Heart left ventricle (tissue), 16 donors: ENCODE measurements around the gene CAMK2D. TPM values are rescaled to one million over a fixed set of nuclear protein-coding genes. Genes with fewer than 3 reads are reported as not detected.

Experiments
- ATAC-seq, 4 donors: fragments of 200-7000 bp; cut with Tn5 transposase; one replicate each; pipeline ENCODE4 v1.9.1; 2020 to 2022; ENCODE audit warnings: moderate library complexity in 4 of 4, mild to moderate bottlenecking in 3 of 4, moderate number of reproducible peaks in 1 of 4
- DNase-seq, 5 donors: peaks; one replicate each; pipeline ENCODE4 v3.0.0-alpha.2; 2020
- H3K27ac ChIP-seq, 12 donors: fragments of 200-600 bp; sonication (generic) in 4 of 12; one replicate each; pipeline versions ENCODE4 v1.5.0 to v1.8.0; 2016 to 2022; ENCODE audit warnings: mild to moderate bottlenecking in 2 of 12
- H3K27me3 ChIP-seq, 9 donors: fragments of 200-600 bp; sonication (generic) in 2 of 9; one replicate each; pipeline versions ENCODE4 v1.5.1 to v1.8.0; 2016 to 2022; ENCODE audit warnings: mild to moderate bottlenecking in 3 of 9
- H3K36me3 ChIP-seq, 9 donors: fragments of 200-600 bp; sonication (generic) in 2 of 9; one replicate each; pipeline versions ENCODE4 v1.5.0 to v1.8.0; 2018 to 2022; ENCODE audit warnings: mild to moderate bottlenecking in 2 of 9
- H3K4me1 ChIP-seq, 12 donors: fragments of 200-600 bp; sonication (generic) in 4 of 12; one replicate each; pipeline versions ENCODE4 v1.5.0 to v1.8.0; 2016 to 2022; ENCODE audit warnings: mild to moderate bottlenecking in 3 of 12
- H3K4me3 ChIP-seq, 12 donors: fragments of 200-600 bp; sonication (generic) in 4 of 12; one replicate each; pipeline versions ENCODE4 v1.5.0 to v1.8.0; 2017 to 2022; ENCODE audit warnings: mild to moderate bottlenecking in 9 of 12, moderate library complexity in 4 of 12
- H3K9me3 ChIP-seq, 12 donors: fragments of 200-600 bp; sonication (generic) in 4 of 12; one replicate each; pipeline versions ENCODE4 v1.5.0 to v1.8.0; 2016 to 2022; ENCODE audit warnings: mild to moderate bottlenecking in 1 of 12
- POLR2A ChIP-seq, 2 donors: fragments of 450-650 bp; IDR thresholded peaks; one replicate each; pipeline ENCODE4 v1.6.1; 2017; ENCODE audit warnings: antibody characterized with exemption in 2 of 2, mild to moderate bottlenecking in 2 of 2, moderate library complexity in 2 of 2
- WGBS, 4 donors: extraction: QIAGEN DNeasy Blood & Tissue Kit in 2 of 4; methylation state at CpG; one replicate each; pipeline versions ENCODE4 v1.1.5 to v1.1.7; 2013 to 2018; 5-methylcytosine and 5-hydroxymethylcytosine counted together
- intact Hi-C, 10 donors: fragments of 100-400 bp; cut with DNase I; formaldehyde crosslinking; loops; one replicate each; pipeline versions ENCODE4 v1.11.1 to v1.14.2; 2022
- polyA plus RNA-seq, 2 donors: library from polyadenylated mRNA; stranded (reverse); fragments of 200-250 nt; gene quantifications; one replicate each; pipeline ENCODE4 v1.2.3, GENCODE V29; 2013
- total RNA-seq, 9 donors: library from RNA; depleted of rRNA in 2 of 9; stranded (reverse); fragments of >200 nt in 2 of 9; fragmentation: NEBNext Ultra II Directional in 3 of 9; extraction: Animal tissue kit (Norgen Biotek cat#: 25700) in 3 of 9; gene quantifications; one replicate each; pipeline versions ENCODE4 v1.1.0 to v1.2.4, GENCODE V29; 2016 to 2023
- TF ChIP-seq, protein P1 (sequence below), 12 donors: fragments of 200-600 bp; sonication (generic) in 4 of 12; IDR thresholded peaks; one replicate each; pipeline versions ENCODE4 v1.5.0 to v1.8.0; 2018 to 2022; ENCODE audit warnings: antibody characterized with exemption in 12 of 12, mild to moderate bottlenecking in 5 of 12
- donor health status: ischemic (EF 13 %, LVEDD 7.1; RV severe dilation, severe dysfunction).
- donor health status: healthy with polysubstance abuse.
- donor health status: DM: no; HTN: yes; CAD: no.
- donor health status: DM: no; HTN: no; CAD: no.
- donor health status: ischemic (EF 25% LVEDD 6.9; RV normal size, moderate dysfunction).
- donor health status: ischemic (EF 25% LVEDD 5.7; RV mildly dilated, moderate dysfunction).
- donor health status: healthy.
- donor health status: DM: yes; HTN: yes; CAD: no.
- donor health status: ischemic (EF 35%, LVEDD 5.7; RV mildly dilated, moderate dysfunction).
- donor health status: nonischemic (EF 11% LVEDD 7.7; RV severe dilation, severe dysfunction).
- donor health status: DM: yes; HTN: yes; CAD: no.
- donor health status: PGD.
- donor health status: ischemic (EF 29% LVEDD 5.4; RV normal size, mild dysfunction).
- donor health status: nonischemic (EF 23%, LVEDD 6.1; RV moderate dilation, normal function).

Gene CAMK2D
- total and polyA plus RNA-seq, 11 donors: 40.9 to 294 (median 215) TPM

DNA sequence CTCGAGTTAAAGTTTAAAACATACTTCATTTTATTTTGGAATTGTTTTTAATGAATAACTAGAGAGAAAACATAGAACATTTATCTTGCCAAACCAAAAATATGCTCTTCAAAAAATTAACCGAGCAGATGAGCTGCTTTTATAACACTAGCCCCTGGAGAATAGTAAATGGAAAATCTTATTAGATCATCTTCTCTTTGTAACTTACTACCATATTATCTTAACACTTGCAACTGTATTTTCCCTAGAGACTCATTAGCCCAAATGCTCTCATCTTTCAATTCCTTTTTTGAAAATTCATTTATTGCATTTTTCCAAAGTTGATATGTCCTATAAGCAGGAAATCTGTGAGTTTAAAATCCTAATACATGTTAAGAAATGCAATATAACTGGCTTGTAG, 143.3 kb downstream of the CAMK2D start:
- peak in 1 of 4 donors; percentile 34 for ATAC-seq
- WGBS, 4 donors: 27 to 46% (median 34%) methylated on average over 2 of the region's 2 CpGs
- intact Hi-C loops: loop anchor here in 1 of 10 donors (10.0 kb wide), 1 partner anchor 73 kb away; no protein-coding TSS in a partner anchor
- H3K4me1 ChIP-seq: peaks cover 0 to 67% (median 26%) of the 10 kb centered on the region in 12 donors
- TF ChIP-seq POLR2A (IDR thresholded peaks at IDR 0.05): no peak
- TF ChIP-seq, protein P1, sequence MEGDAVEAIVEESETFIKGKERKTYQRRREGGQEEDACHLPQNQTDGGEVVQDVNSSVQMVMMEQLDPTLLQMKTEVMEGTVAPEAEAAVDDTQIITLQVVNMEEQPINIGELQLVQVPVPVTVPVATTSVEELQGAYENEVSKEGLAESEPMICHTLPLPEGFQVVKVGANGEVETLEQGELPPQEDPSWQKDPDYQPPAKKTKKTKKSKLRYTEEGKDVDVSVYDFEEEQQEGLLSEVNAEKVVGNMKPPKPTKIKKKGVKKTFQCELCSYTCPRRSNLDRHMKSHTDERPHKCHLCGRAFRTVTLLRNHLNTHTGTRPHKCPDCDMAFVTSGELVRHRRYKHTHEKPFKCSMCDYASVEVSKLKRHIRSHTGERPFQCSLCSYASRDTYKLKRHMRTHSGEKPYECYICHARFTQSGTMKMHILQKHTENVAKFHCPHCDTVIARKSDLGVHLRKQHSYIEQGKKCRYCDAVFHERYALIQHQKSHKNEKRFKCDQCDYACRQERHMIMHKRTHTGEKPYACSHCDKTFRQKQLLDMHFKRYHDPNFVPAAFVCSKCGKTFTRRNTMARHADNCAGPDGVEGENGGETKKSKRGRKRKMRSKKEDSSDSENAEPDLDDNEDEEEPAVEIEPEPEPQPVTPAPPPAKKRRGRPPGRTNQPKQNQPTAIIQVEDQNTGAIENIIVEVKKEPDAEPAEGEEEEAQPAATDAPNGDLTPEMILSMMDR (IDR thresholded peaks at IDR 0.05): no peak
- H3K27ac ChIP-seq: peak overlapping the region in 8 of 12 donors; percentile 29 to 68 (median 55)
- no peaks in the 10 kb centered on the region for H3K27me3 ChIP-seq
- H3K4me3 ChIP-seq: no peak overlapping the region
- H3K36me3 ChIP-seq: no peaks in the 10 kb centered on the region
- no peak for DNase-seq
- no peaks in the 10 kb centered on the region for H3K9me3 ChIP-seq

DNA sequence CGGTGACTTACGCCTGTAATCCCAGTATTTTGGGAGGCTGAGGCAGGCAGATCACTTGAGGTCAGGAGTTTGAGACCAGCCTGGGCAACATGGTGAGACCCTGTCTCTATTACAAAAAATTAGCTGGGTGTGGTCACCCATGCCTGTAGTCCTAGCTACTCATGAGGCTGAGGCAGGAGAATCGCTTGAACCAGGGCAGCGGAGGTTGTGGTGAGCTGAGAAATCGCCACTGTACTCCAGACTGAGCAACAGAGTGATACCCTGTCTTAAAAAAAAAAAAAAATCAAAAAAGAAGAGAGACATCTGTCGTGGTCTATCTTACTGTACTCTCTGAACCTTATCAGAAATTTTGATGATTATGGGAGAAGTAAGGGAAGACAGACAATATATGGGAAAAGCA, 144.3 kb downstream of the CAMK2D start:
- Histone ChIP-seq H3K36me3 (no peaks in the 10 kb centered on the region), H3K27me3 (no peaks in the 10 kb centered on the region), H3K4me3 (no peak overlapping the region), H3K4me1 (peaks cover 0 to 77% (median 26%) of the 10 kb centered on the region in 12 donors), H3K27ac (peak overlapping the region in 9 of 12 donors; percentile 7 to 68 (median 47)), H3K9me3 (no peaks in the 10 kb centered on the region)
- intact Hi-C loops: loop anchor here in 1 of 10 donors (10.0 kb wide), 1 partner anchor 72 kb away; no protein-coding TSS in a partner anchor
- ATAC-seq (no peak), DNase-seq (no peak)
- TF ChIP-seq, protein P1 (IDR thresholded peaks at IDR 0.05): no peak
- no peak for TF ChIP-seq POLR2A (IDR thresholded peaks at IDR 0.05)
- WGBS, 4 donors: 93 to 96% (median 95%) methylated on average over 6 of the region's 6 CpGs

DNA sequence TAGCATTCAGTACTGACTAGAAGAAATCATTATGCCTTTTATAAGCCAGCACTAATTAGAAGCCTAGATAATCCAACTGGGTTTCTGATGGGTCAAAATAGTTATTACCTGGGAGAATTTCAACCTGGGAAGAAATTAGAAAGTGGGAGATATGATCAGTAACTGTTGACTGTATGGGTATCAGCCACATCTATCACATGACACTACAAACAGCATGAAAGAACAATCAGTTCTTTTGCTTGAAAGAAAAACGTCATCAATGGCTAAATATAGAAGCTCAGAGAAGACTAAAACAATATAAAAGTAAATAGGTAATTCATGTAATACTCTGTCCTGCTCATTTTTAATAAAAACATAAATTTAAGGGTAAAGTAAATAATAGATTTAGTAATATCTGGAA, 145.1 kb downstream of the CAMK2D start:
- no peaks in the 10 kb centered on the region for H3K27me3 ChIP-seq
- H3K4me1 ChIP-seq: peaks cover 0 to 84% (median 27%) of the 10 kb centered on the region in 12 donors
- H3K27ac ChIP-seq: peak overlapping the region in 10 of 12 donors; percentile 6 to 68 (median 44)
- ATAC-seq (peak in 1 of 4 donors; percentile 15), DNase-seq (no peak)
- H3K4me3 ChIP-seq: no peak overlapping the region
- TF ChIP-seq POLR2A (IDR thresholded peaks at IDR 0.05): no peak
- TF ChIP-seq, protein P1 (IDR thresholded peaks at IDR 0.05): no peak
- H3K9me3 ChIP-seq: no peaks in the 10 kb centered on the region
- WGBS, 4 donors: 16 to 26% (median 23%) methylated on average over 1 of the region's 1 CpG
- intact Hi-C loops: loop anchor here in 1 of 10 donors (10.0 kb wide), 1 partner anchor 72 kb away; no protein-coding TSS in a partner anchor
- H3K36me3 ChIP-seq: no peaks in the 10 kb centered on the region

DNA sequence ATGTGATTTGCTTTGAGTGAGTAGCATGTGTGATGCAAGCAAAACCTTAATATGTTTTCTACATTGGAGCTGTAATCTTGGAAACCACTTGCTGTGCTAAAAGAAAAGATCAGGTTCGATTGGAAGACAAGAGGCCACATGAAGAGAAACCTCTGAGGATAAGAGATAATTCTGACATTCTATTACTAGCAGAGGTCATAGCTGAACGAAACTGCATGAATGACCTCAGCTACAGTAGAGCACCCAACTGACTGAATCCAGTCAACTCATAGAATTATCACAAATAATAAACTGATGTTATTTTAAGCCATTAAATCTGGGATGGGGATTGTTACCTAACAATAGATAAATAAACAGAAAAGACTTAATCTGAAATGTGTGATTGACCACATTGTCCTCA, 147.1 kb downstream of the CAMK2D start:
- H3K27ac ChIP-seq: peak overlapping the region in 11 of 12 donors; percentile 1 to 68 (median 63)
- H3K4me3 ChIP-seq: no peak overlapping the region
- WGBS, 4 donors: 26 to 44% (median 34%) methylated on average over 2 of the region's 2 CpGs
- TF ChIP-seq POLR2A (IDR thresholded peaks at IDR 0.05): no peak
- TF ChIP-seq, protein P1 (IDR thresholded peaks at IDR 0.05): no peak
- intact Hi-C loops: loop anchor here in 1 of 10 donors (10.0 kb wide), 1 partner anchor 70 kb away; no protein-coding TSS in a partner anchor
- no peaks in the 10 kb centered on the region for H3K27me3 ChIP-seq
- DNase-seq: no peak
- no peaks in the 10 kb centered on the region for H3K9me3 ChIP-seq
- peaks cover 0 to 88% (median 24%) of the 10 kb centered on the region in 12 donors for H3K4me1 ChIP-seq
- ATAC-seq: peak in 2 of 4 donors; percentile 38 to 41
- H3K36me3 ChIP-seq: no peaks in the 10 kb centered on the region
